Right lobe of liver (tissue), 4 donors: ENCODE results near the gene ESYT1.

Source experiments
- CTCF ChIP-seq, 4 donors: fragments of 200-600 bp in 3 of 4; fragments of 450-650 bp in 1 of 4; IDR thresholded peaks; one replicate each; pipeline versions ENCODE4 v1.5.1 to v1.8.0; 2016 to 2022; ENCODE audit warnings: antibody characterized with exemption in 4 of 4, mild to moderate bottlenecking in 2 of 4
- POLR2A ChIP-seq: fragments of 450-650 bp; IDR thresholded peaks from one replicate; pipeline ENCODE4 v1.6.1; 2017; ENCODE audit warnings: antibody characterized with exemption, mild to moderate bottlenecking
- donor health status: DM: no; HTN: no; CAD: no.
- donor health status: DM: no; HTN: no; CAD: no.
- donor health status: DM: no; HTN: yes; CAD: no.

DNA sequence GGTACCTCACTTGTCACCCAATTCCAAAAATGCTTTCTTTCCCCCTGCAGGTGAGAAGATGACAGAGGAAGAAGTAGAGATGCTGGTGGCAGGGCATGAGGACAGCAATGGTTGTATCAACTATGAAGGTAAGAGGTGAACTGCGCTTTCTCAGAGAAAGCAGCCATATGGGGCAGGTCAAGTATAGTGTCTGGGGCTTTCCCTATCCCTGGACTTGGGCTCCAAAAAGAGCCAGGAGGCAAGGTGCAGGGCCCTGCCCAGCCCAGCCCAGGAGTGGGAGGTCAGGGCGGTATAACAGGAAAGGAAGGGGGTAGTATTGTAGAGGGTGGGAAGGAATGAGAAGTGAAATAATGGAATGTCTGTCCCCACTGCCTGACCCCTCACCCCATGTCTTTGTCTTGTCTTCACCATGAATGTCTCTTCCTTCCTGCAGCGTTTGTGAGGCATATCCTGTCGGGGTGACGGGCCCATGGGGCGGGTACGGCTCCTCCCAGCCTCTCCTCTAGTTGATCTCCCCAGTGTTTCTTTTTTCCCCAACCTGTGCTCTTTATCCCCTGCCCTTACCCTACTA is 32.2 kb downstream of the ESYT1 start:
- TF ChIP-seq CTCF (IDR thresholded peaks at IDR 0.05) (no peak), POLR2A (no peak)
